Loucy (cell line): ENCODE measurements around the gene NHLRC2.

ENCODE experiments used
- H2AFZ ChIP-seq: fragments of 200-600 bp; sonication (generic); 2 replicates; pipeline ENCODE4 v1.6.0; 2016; ENCODE audit warnings: antibody characterized with exemption, mild to moderate bottlenecking, low read length, moderate library complexity
- H3F3A ChIP-seq: fragments of 200-600 bp; 2 replicates; pipeline ENCODE4 v1.6.0; 2016; ENCODE audit warnings: antibody characterized with exemption, low read depth, mild to moderate bottlenecking
- H3K27me3 ChIP-seq: fragments of 200-600 bp; sonication (generic); 2 replicates; pipeline ENCODE4 v1.6.1; 2014; ENCODE audit warnings: low read length, mild to moderate bottlenecking; ENCODE audit not compliant: insufficient read depth, poor library complexity, severe bottlenecking
- H3K36me3 ChIP-seq: fragments of 200-600 bp; sonication (generic); 2 replicates; pipeline ENCODE4 v1.6.1; 2016; ENCODE audit warnings: low read length; ENCODE audit not compliant: insufficient read depth
- H3K4me1 ChIP-seq: fragments of 200-600 bp; sonication (generic); 2 replicates; pipeline ENCODE4 v1.5.1; 2014; ENCODE audit warnings: low read length, mild to moderate bottlenecking; ENCODE audit not compliant: insufficient read depth, poor library complexity, severe bottlenecking
- H3K4me2 ChIP-seq: fragments of 200-600 bp; sonication (generic); 2 replicates; pipeline ENCODE4 v1.6.0; 2014; ENCODE audit warnings: antibody characterized with exemption, low read length, low read depth, mild to moderate bottlenecking; ENCODE audit not compliant: poor library complexity, severe bottlenecking
- H3K4me3 ChIP-seq: fragments of 200-600 bp; sonication (generic); 2 replicates; pipeline ENCODE4 v1.5.1; 2014; ENCODE audit warnings: low read length, mild to moderate bottlenecking, mixed read lengths; ENCODE audit not compliant: poor library complexity, severe bottlenecking
- H3K79me2 ChIP-seq: fragments of 200-600 bp; sonication (generic); 2 replicates; pipeline ENCODE4 v1.6.1; 2014; ENCODE audit warnings: low read length; ENCODE audit not compliant: insufficient read depth
- H3K9ac ChIP-seq: fragments of 200-600 bp; sonication (generic); 2 replicates; pipeline ENCODE4 v1.6.0; 2014; ENCODE audit warnings: mild to moderate bottlenecking, low read depth, low read length, moderate library complexity; ENCODE audit not compliant: poor library complexity, severe bottlenecking
- H3K9me2 ChIP-seq: fragments of 200-600 bp; sonication (generic); replicated peaks from 2 replicates; pipeline ENCODE4 v1.6.1; 2016; ENCODE audit warnings: low read depth, low read length, mixed read lengths
- H3K9me3 ChIP-seq: fragments of 200-600 bp; sonication (generic); 2 replicates; pipeline ENCODE4 v1.6.1; 2014; ENCODE audit warnings: mild to moderate bottlenecking, antibody characterized with exemption, low read length, low read depth; ENCODE audit not compliant: insufficient read depth
- H4K20me1 ChIP-seq: fragments of 200-600 bp; sonication (generic); 2 replicates; pipeline ENCODE4 v1.6.0; 2014; ENCODE audit warnings: antibody characterized with exemption, low read length, mild to moderate bottlenecking; ENCODE audit not compliant: insufficient read depth, poor library complexity, severe bottlenecking
- CTCF ChIP-seq: fragments of 200-600 bp; sonication (generic); conservative IDR thresholded peaks from 2 replicates; pipeline ENCODE4 v1.5.1; 2014; ENCODE audit warnings: mild to moderate bottlenecking, antibody characterized with exemption, low read length
- EZH2phosphoT487 ChIP-seq: fragments of 200-600 bp; IDR thresholded peaks from 2 replicates; pipeline ENCODE4 v1.6.1; 2018; ENCODE audit warnings: antibody characterized with exemption, mild to moderate bottlenecking, moderate library complexity, borderline replicate concordance

Gene NHLRC2

GRCh38 chr10:113891476-113891875 lies 37.0 kb downstream of the NHLRC2 start:
- H3K27me3 ChIP-seq: no peaks in the 10 kb centered on the region
- TF ChIP-seq CTCF (peak; percentile 31), EZH2phosphoT487 (no peak)
- peak overlapping the region; percentile 16 for H3K9ac ChIP-seq
- H3K4me3 ChIP-seq: no peak overlapping the region
- peaks cover 31% of the 10 kb centered on the region for H3K36me3 ChIP-seq
- H3K9me3 ChIP-seq: no peaks in the 10 kb centered on the region; the same call in 1 of the 2 replicates
- no peak overlapping the region for H2AFZ ChIP-seq
- 0 out of 2 replicates have a peak, but pooled peaks cover 5% of the 10 kb centered on the region for H3F3A ChIP-seq
- H3K9me2 ChIP-seq: no peaks in the 10 kb centered on the region
- H3K4me2 ChIP-seq: no peak overlapping the region
- H3K79me2 ChIP-seq: peaks cover 17% of the 10 kb centered on the region
- peaks cover 42% of the 10 kb centered on the region for H3K4me1 ChIP-seq
- H4K20me1 ChIP-seq: no peaks in the 10 kb centered on the region

GRCh38 chr10:113893570-113893969 lies 39.1 kb downstream of the NHLRC2 start:
- TF ChIP-seq EZH2phosphoT487 (no peak), CTCF (no peak)
- H2AFZ ChIP-seq: no peak overlapping the region

GRCh38 chr10:113894581-113894980 lies 40.1 kb downstream of the NHLRC2 start:
- Histone ChIP-seq H3F3A (peaks cover 18% of the 10 kb centered on the region; the same call in 1 of the 2 replicates), H3K9me2 (no peaks in the 10 kb centered on the region), H3K9me3 (no peaks in the 10 kb centered on the region; the same call in 1 of the 2 replicates), H3K9ac (no peak overlapping the region), H3K27me3 (no peaks in the 10 kb centered on the region), H3K4me3 (no peak overlapping the region), H3K4me2 (no peak overlapping the region), H2AFZ (no peak overlapping the region), H4K20me1 (no peaks in the 10 kb centered on the region), H3K79me2 (peaks cover 16% of the 10 kb centered on the region), H3K4me1 (peaks cover 68% of the 10 kb centered on the region), H3K36me3 (peaks cover 20% of the 10 kb centered on the region; the same call in 1 of the 2 replicates)
- TF ChIP-seq CTCF: no peak
- TF ChIP-seq EZH2phosphoT487: no peak

More at GRCh38 chr10:113893570-113893969, 39.1 kb downstream of the NHLRC2 start:
- Histone ChIP-seq H3K36me3 (peaks cover 17% of the 10 kb centered on the region; the same call in 1 of the 2 replicates), H3K4me1 (peaks cover 59% of the 10 kb centered on the region), H3K9me3 (no peaks in the 10 kb centered on the region; the same call in 1 of the 2 replicates), H3K9me2 (no peaks in the 10 kb centered on the region), H3K4me3 (no peak overlapping the region), H3K9ac (peak overlapping the region; percentile 11), H3K27me3 (no peaks in the 10 kb centered on the region), H3F3A (peaks cover 18% of the 10 kb centered on the region; the same call in 1 of the 2 replicates), H3K79me2 (peaks cover 11% of the 10 kb centered on the region; the same call in 1 of the 2 replicates), H4K20me1 (no peaks in the 10 kb centered on the region), H3K4me2 (no peak overlapping the region)
